GM21723 (cell line): ENCODE data around the gene ERCC3.
A peak's percentile ranks its signal among the peaks of the same experiment; 100 is the strongest.

ENCODE experiments used
- ATAC-seq: cut with Tn5 transposase; IDR thresholded peaks from one replicate; pipeline ENCODE4 v1.9.1; 2021; ENCODE audit warnings: mild to moderate bottlenecking, moderate library complexity; ENCODE audit not compliant: unreplicated experiment

Gene ERCC3

DNA sequence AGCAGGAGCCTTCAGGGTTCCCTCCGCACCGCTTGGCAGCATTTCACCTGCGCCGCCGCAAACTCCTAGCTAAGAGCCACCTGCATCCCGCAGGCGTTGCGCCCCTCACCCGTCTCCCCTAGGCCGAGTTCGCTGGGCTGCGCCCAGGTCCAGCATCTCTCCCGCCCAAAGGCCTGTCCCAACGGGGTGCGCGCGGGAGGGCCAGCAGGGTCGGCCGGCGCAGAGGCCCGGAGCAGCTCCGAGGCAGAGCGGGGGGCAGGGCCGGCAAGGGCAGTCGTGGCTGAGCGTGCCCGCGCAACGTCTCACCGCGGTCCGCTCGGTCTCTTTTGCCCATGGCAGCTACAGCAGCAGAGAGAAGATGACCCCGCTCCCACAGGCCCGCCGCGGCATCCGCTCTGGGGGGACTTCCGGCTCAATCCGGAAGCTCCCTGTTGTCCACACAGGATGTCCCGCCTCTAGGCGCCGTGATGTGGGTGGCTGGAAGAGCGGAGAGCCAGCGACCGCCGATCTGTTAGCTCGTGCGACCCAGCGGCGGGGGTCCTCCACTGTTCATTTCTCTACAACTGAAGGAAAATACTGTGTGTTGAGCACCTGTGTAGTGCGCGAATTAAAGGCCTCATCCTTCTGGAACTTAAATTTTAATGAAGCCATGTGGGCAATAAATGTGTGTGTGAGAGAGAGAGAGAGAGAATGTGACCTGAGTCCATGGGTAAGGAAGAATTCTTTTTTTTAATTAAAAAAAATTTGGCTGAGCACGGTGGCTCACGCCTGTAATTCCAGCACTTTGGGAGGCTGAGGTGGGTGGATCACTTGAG lies at the start of gene ERCC3:
Gene ERCC3, minus strand, starts transcription at position 397 of the 815 bp plus-strand sequence. Its CDS starts 63 bp downstream, at position 334.
- peak; percentile 99 for ATAC-seq

GRCh38 chr2:127343277-127343676 lies 49.3 kb upstream of the ERCC3 start:
- ATAC-seq = no peak

DNA sequence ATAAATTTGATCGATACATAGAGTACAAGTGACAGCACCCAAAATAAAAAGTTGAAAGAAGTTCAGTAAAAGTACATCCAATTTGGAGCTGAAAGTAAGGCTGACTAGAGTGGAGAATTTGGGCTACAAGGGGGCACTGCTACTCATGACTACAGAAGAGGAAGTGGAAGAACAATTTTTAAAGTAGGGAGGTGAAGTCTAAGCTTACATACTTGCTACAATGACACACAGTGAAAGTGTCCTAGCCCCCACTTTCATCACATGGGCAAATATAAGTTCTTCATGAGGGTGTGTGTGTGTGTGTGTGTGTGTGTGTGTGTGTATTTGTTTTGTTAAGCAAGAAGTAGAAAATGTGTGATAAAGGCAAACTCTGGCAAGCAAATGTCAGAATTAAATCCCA lies 48.2 kb upstream of the ERCC3 start:
- ATAC-seq = peak; percentile 97

DNA sequence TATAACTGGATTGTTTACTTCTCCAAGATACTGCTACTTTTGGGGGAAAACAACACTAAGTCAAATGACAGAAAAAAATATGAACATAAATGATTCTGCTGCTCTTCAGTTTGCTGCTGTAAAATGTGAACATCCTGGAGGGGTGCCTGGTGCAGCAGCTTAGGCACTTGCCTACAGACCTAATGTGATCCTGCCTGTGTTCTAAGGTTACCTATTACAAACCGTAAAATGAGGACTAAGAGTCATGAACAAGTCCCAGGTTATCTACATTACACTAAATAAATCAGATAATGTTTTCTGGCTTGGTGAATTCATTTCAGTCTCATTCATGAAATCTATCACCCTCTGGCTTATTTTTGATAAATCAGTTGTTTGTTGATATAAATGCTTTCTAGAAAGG lies 38.4 kb upstream of the ERCC3 start:
- ATAC-seq = no peak

DNA sequence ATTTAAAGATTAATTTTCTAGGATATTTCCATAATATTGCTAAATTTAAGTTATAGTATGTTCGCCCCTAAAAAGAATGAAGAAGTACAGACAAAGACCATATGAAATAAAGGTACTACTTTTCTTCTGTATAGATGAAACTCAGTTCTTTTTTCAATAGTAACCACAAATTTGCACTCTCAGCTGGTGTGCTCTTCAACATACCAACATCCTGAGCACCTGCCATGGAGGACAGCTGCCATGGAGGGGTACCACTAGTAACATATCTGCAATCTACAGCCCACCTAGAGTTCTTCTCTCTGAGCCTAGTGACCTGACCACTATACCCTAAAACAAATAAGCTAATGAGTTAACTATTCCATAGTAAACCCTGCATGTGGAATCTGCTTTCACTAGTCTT lies 36.8 kb upstream of the ERCC3 start:
- ATAC-seq = peak; percentile 84

- no peak for ATAC-seq
Measured at GRCh38 chr2:127326289-127326945, 32.5 kb upstream of the ERCC3 start.

DNA sequence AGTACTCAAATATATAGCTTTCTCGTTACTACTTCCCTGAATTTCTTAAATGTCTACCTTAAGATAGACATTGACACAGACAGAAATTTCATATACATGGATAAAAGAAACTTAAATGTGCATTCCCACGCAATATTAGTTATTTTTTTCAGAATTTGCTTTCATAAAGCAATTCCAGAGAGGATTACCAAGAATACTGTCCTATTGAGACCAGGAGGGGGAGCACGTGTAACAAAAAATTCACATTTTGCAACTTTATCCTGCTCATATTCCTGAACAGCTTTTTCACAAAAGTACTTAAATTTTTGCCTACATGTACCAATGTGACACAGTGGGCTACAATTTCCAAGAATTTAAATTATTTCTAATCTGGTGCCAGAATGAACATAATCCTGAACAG lies 30.7 kb upstream of the ERCC3 start:
- no peak for ATAC-seq

GRCh38 chr2:127321303-127321702 lies 27.4 kb upstream of the ERCC3 start:
- ATAC-seq = no peak

- ATAC-seq = no peak
Measured at GRCh38 chr2:127320586-127321275, 26.8 kb upstream of the ERCC3 start.

DNA sequence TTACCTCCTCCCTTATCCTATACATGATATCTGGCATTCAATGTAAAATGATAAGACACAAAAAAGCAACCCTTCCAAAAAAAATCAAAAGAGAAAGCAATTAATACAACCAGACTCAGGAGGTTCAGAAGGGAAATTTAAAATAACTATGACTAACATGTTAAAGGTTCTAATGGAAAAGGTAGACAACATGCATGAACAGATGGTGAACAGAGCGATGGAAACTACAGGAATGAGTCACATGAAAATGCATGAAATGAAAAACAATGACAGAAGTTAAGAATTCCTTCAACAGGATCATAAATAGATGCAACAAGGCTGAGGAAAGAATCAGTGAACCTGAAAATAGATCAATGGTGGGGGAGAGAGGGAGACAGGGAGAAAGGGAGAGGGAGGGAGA lies 26.1 kb upstream of the ERCC3 start:
- ATAC-seq = no peak

DNA sequence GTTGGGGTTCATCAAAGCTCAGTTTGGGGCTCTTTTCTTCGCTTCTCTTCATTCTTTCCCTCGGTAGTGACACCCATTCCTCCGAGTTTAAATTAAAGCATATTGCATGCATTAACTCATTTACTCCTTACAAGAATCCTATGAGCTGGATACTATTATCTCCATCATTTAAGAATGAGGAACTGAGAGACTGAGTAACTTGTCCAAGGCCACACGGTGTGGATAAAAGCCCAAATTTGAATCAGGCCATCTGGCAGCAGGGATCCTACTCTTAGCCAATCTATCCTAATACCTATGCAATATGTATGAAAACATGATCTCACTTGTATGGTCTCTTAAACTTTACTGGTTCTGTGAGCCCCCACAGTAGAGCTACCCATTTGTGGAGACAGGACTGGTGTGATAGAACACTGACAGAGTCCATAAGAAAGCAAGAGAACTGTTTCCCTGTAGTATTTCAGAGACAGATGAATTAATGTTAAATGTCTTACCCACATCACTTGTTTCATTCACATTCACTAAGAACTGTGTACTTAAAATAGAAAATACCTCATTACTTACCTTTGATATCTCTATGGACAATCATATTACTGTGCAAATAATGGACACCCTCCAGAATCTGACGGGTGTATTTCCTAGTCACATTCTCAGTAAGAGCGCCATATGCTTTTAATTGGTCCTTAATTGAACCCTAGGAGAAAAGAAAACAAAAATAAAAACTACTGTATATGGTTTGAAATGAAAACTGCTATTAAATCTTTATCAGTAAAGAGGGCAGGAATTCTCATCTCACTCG lies 20.4 kb upstream of the ERCC3 start:
- no peak for ATAC-seq

DNA sequence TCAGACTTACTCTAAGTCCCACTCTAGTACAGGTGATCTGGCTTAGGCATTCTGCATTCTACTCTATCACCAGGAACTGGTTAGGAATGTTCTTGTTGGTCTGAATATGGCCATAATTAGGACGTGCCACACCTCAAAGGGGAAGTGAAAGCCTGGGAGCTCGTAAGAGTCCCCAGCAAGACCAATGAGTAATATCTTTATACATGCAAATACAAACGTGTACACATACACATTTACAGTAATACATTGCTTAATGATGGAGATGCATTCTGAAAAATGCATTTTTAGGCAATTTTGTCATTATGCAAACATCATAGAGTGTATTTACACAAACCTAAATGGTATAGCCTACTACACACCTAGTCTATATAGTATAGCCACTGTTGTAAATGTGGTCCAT lies 19.5 kb upstream of the ERCC3 start:
- peak; percentile 98 for ATAC-seq

GRCh38 chr2:127310980-127311379 lies 17.0 kb upstream of the ERCC3 start:
- ATAC-seq = no peak

DNA sequence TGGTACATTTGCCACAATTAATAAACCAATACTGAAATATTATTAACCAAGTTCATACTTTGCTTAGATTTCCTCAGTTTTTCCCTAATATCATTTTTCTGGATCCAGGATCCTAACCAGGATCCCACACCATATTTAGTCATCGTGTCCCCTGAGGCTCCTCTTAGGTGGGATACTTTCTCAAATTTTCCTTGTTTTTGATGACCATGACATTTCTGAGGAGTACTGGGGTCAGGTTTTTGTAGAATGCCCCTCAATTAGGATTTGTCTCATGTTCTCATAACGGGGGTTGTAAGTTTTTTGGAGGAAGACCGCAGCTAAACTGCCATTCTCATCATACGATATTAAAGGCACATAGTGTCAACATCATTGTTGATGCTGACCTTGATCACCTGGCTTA lies 15.5 kb upstream of the ERCC3 start:
- ATAC-seq = no peak

GRCh38 chr2:127308586-127309138 lies 14.7 kb upstream of the ERCC3 start:
- ATAC-seq = no peak

DNA sequence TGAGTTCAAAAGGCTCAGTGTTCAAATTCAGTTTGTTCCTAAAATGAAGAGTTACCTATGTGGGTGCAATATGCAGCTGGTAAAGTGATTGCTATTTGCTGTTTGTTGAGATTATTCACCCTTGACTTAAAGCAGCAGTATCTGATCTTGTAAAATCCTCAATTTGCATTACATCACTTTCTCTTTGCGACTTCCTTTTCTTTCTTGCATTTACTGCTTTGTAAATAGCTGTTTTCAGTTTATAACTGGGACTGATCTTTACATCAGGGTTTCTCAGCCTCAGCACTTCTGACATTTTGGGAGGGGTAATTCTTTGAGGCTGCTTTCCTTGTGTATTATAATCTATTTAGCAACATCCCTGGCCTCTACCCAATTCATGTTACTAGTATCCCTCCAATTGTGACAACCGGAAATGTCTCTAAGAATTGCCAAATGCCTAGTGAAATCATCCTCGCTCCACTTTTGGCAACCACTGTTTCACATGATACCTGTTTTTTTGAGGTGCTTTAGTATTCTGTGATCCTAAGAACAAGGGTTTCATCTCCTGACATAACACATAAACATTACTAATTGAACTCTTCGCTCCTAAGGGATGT lies 12.1 kb upstream of the ERCC3 start:
- peak; percentile 67 for ATAC-seq

- ATAC-seq = no peak
Measured at GRCh38 chr2:127302168-127302567, 8.2 kb upstream of the ERCC3 start.

GRCh38 chr2:127293386-127293747 lies 577 bp downstream of the ERCC3 start:
- peak; percentile 4 for ATAC-seq

DNA sequence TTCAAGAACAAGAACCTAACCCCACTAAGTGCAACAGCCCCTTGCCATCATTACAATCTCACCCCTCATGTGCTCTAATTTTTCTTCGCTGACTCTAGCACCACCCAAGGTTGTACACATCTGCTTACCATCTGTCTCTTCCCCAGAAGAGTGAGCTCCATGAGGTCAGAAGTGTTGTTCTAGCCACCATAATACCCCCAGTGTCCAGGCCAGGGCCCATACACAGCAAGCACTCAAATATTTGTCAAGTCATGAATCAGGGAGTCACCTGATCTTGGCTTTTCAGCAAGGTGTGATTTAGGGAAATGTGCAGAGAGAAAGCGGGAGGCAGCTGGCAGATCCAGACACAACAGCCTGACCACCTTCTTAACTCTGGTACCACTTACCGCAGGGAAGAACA lies 5.7 kb downstream of the ERCC3 start:
- ATAC-seq = no peak

GRCh38 chr2:127283275-127283674 lies 10.7 kb downstream of the ERCC3 start:
- no peak for ATAC-seq
